ENCODE data around the gene BCL2L2.
A peak's percentile ranks its signal among the peaks of the same experiment; 100 is the strongest.
"Not testable (repeated sequence)": the region's sequence is repeated elsewhere in the genome, so short reads cannot be mapped to it uniquely, and the experiment has no call there.

Gene BCL2L2

DNA sequence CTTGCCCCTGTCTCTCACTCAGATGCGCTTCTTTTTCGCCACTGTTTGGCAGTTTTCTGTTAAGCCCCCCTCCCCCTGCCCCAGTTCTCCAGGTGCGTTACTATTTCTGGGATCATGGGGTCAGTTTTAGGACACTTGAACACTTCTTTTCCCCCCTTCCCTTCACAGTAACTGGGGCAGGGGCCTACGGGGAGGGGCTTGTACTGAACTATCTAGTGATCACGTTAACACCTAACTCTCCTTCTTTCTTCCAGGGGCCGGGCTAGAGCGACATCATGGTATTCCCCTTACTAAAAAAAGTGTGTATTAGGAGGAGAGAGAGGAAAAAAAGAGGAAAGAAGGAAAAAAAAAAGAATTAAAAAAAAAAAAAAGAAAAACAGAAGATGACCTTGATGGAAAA is 18.4 kb downstream of the BCL2L2 start:
- no peak for DNase-seq

DNA sequence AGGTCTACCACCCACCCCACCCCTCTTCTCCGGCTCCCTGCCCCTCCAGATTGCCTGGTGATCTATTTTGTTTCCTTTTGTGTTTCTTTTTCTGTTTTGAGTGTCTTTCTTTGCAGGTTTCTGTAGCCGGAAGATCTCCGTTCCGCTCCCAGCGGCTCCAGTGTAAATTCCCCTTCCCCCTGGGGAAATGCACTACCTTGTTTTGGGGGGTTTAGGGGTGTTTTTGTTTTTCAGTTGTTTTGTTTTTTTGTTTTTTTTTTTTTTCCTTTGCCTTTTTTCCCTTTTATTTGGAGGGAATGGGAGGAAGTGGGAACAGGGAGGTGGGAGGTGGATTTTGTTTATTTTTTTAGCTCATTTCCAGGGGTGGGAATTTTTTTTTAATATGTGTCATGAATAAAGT is 19.1 kb downstream of the BCL2L2 start:
- not testable (repeated sequence) for DNase-seq

- DNase-seq = no peak
These were observed 20.1 kb downstream of the BCL2L2 start for GRCh38 chr14:23326491-23327332.

DNA sequence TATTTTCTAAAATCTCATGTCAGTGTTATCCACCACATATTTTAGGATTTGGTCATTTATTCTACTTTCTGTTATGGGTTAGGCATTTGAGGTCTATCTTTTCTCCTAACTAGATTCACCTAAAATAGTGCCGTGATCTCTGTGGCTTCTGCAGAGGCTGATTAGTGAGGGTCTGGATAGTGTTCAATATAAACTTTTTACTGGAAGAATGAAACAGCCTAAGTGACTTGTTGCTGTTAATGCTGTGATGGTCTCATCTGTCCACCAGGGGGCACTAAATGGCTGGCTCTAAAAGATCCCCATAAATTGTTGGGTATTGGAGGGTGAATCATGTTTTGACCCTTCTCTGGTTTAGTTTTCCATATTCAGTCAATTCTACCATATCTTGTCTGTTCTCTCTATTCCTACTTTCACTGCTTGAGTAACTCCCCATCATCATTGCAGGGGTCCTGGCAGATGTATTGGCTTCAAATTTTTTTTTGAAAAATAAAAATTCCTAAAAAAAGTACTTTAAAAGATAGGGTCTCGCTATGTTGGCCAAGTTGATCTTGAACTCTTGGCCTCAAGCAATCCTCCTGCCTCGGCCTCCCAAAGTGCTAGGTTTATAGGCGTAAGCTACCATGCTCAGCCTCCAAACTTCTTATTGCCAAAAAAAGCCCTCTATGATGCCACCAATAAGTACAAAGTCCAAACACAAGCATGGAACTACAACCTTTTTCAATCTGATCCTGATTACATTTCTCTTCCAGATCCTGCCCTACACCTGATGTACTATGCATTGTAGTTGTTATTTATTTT is 21.5 kb downstream of the BCL2L2 start:
- peak; percentile 74 to 78 for DNase-seq

GRCh38 chr14:23335623-23336022 is 29.0 kb downstream of the BCL2L2 start:
- no peak for DNase-seq

DNA sequence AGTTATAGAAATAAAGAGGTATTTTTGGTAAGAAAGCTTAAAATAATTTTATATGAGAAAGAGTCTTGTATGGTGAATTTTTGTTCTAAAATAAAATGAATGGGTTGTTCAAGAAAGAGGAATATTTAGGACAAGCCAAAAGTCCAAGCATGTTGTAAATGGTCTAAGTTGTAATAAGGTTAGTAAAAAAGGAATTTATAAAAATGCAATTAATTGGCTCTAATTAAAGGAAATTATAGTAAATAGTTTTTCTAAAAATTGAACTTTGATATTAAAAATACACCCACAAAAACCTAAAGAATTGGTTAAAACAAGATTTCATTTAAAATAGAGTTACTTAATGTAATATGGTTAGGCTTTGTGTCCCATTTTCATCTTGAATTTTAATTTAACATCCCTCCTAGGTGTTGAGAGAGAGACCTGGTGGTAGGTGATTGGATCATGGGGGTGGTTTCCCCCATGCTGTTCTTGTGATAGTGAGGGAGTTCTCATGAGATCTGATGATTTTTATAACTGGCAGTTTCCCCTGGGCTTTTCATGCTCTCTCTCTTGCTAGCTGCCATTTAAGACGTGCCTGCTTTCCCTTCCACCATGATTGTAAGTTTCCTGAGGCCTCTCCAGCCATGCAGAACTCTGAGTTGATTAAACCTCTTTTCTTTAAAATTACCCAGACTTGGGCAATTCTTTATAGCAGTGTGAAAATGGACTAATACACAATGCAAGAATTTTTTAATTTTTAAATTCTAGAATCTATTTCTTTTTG is 33.1 kb downstream of the BCL2L2 start:
- DNase-seq = no peak

GRCh38 chr14:23344481-23344880 is 37.8 kb downstream of the BCL2L2 start:
- DNase-seq = no peak

DNA sequence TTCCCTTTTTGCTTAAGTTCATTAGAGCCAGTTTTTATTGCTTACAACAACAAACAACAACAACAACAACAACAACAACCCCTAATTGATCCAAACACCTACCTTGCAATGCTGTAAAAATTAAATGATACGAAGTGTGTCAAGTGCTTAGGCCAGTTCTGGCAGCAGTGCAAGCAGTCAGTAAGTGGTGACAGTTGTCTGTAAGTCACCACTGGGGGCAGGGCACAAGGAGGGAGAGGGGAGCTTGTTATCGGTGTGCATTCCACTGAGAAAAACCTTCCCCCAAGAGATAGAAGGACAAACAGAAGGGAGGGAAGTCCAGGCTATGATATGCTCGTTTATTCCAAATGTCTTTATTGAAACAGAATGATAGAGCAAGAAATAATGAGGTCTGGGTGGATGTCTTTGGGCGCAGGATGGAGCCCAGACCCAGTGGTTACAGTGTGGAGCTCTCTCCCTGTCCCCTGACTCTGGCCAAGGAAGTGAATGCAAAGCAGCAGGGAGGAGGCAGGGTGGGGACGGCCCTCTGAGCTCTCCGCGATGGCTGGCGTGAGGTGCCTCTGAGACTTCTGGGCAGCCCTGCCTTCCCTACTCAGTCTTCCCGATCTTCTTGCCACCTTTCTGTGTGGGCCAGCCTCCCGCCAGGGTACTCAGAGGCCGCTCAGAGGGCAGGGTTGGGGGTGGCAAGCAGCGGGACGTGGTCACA is 39.5 kb downstream of the BCL2L2 start:
- no peak for DNase-seq

DNA sequence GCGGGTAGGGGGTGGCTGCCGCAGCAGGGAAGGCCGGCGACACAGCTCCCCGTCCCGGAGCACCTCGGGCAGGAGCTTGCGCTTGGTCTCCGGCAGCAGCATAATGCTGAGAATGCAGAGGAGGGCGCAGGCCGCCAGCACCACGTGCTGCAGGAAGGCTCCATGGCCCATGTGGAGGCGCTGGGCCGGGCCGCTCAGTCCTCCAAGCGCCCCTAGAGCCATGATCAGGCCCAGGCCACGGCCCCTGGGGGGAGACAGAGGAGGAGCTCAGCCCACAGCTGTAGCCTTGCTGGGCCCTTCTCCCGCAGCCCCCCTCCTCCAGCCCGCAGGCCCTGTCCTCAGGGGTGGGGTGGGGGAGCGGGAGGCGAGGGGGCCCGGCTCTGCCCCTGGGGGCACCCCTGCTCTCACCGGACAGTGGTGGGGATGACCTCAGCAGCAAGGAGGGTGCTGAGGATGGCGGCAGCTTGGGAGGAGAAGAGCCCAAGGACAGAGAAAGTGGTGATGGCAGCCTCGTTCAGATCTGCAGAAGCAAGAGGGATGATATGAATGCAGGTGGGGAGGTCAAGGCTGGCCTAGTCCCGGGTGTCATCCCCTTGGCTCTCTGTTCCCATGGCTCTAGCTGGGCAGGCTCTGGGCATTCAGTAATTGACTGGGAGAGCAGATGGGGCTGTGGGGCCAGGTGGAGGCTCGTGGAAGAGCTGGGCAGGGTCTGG is 40.2 kb downstream of the BCL2L2 start:
- no peak for DNase-seq

DNA sequence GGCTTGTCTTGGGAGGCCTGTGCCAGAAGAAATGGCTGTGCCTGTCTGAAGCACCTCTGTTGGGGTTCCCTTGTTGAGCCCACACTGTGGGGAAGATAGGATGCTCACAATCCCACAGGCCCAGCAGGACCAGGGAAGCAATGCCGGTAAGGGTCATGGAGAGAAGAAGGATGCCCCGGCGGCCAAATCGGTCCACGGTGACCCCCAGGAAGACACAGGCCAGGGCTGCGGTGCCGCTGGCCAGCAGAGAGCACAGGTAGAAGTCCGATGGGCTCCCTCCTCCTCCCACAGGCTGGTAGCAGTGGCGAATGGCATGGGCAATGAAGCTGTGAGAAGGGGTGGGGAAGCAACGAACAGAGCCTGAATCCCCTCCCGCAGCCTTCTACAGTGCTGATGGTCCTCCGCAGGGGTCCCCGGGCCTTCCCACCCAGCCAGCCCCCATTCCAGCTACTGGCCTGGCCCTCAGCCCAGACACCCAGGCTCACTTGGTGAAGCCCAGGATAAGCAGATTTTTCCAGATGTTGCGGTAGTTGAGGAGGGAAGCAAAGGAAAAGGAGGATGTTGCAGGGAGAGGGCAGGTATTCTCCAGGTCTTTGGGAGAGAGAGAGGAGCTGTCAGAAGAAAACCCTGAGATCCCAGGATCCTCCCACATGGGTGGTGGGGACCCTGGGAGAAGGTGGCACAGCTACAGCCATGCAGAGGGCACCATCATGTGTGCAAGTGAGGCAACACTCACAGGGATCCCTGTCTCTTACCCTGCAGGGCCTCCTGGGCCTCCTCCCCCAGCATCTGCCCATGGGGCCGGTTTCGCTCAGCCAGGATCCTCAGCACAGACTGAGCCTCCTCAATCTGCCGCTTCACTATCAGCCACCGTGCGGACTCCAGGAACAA is 41.0 kb downstream of the BCL2L2 start:
- DNase-seq = no peak

- DNase-seq = no peak
These were observed 41.6 kb downstream of the BCL2L2 start for GRCh38 chr14:23348297-23348655.

DNA sequence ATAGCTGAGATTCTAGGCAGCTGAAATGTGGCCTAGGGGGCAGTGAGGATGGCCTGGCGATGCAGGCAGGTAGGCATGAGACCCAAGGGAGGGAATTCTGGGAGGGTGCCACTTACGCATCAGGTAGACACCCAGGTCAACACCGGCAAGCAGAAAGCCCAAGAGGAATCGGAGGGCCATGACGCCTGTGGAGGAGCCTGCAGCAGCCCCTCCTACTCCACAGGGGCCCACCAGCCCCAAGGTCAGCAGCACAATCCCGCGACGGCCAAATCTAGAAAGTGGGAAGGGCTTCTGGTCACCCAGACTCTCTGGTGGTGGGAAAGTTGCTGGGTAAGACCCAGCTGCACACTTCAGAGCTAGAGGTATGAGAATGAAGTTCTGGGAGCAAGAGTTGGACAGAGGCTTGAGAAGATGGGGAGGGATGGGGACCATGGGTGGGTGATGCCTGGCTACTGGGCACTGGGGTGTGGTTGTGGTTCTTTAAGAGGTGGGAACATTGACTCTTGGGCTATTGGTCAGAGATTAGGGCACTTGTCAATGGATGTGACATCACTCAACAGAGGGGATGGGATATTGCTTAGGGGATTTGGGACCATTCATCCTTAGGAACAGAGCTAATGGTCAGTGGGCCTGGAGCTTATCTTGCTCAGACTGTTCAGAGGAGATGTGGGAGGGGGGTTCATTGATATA is 42.7 kb downstream of the BCL2L2 start:
- DNase-seq = no peak

GRCh38 chr14:23351681-23352505 is 45.3 kb downstream of the BCL2L2 start:
- DNase-seq = no peak

DNA sequence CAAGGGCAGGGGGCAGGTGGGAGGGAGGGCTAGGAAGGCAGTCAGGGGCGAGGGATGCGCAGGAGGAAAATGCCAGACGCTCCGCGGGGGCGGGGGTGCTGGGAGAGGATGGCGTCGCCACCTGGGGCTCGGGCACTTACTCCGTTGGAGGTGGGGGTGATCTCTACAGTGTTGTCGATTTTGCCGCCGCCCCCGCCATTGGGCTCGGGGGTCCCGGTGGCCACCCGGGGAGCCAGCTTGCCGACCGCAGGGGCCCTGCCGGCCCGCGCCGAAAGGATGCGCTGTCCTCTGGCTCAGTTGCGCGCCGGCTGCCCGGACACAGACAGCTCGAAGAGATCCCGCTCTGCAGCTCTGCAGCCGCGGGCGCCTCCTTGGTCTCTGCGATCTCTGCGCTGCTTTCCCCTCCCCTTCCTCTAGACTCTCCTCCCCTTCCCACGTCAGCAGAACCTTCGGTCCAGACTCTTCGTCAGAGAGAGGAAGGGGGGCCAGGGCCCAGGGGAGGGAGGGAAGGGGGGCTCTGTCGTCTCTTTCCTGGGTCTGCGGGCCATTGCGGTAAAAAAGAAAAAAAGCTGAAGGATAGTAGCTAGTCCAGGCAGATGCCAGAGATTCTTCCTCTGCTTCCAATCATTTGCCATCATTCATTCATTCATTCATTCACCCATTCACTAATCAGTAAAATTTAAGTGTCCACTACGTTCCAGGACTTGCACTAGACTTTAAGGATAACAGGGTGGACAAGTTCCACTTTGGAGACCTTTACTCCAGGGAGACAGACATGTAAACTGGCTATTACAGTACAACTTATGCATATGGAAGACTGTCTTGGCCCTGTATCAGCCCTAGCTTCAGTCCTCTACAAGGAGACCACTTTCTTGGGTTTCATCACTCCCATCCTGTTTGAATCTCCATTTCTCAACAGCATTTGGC is 46.1 kb downstream of the BCL2L2 start, which contains the start of gene SLC22A17:
TSS of gene SLC22A17 (minus strand) at position 382 of the 927 bp plus-strand sequence.
- DNase-seq = peak; percentile 61 to 80

DNA sequence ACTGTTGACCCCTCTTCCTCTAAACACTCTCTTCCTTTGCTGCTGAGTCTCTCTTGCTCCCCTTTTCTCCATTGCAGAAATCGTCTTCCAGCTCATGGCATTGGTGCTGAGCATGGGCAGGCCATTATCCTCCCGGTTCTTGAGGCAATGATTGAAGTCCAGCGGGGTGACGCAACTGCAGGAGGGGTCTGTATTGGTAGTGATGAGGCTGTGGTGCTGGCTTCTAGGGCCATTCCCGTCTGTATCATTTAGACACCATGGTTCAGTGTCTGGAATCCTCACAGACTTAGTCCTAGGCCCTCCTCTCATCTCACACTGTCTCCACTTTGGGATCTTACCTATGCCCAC is 46.8 kb downstream of the BCL2L2 start:
- DNase-seq = no peak

DNA sequence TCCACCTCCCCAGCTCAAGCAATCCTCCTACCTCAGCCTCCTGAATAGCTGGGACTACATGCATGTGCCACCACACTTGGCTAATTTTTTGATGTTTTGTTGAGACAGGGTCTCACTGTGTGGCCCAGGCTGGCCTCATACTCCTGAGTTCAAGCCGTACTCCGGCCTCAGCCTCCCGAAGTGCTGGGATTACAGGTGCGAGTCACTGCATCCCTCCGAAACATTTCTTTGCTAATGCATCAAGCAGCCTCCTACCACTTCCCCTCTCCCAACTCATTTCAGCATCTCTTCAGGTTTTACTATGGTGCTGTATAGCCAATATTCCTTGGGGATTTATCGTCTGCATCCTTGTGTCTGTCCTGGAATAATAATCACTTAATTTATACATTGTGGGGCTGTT is 48.4 kb downstream of the BCL2L2 start:
- DNase-seq = no peak

DNA sequence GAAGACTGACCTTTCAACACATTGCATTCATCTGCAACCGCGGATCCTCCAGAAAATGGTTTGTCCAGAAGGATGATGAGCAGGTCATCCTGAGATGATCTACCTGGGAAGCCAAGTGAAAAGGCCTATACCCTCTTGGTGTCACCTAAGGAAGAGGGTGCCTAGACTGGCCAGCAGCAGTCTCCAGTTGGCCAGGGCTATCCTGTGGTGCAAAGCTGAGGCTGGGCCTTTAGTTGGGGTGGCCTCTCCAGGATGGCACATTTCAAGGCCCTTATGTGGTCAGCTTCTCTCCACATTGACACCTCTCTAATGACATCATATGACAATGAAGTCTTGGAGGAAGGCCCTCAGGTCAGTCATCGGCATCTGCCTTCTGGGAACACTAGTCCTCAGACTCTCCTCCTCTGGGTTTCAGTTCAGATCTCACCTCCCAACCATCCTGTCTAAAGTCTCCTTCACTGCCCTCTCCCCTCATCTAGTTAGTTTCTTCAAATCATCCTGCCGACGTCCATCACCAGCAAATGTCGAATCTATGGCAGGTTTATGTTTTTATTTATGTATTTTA is 49.3 kb downstream of the BCL2L2 start:
- DNase-seq = no peak

- no peak for DNase-seq
These were observed 50.0 kb downstream of the BCL2L2 start for GRCh38 chr14:23356662-23357061.

All from NCI-H446 (cell line).